NOMO-1 (cell line): Measurements from ENCODE around the gene DCST2.

ENCODE experiments used
- DNase-seq, 2 experiments: peaks; one replicate each; lab custom pipeline; 2025; ENCODE audit not compliant: unreplicated experiment in 2 of 2; lab: John Stamatoyannopoulos, UW

Gene DCST2

DNA sequence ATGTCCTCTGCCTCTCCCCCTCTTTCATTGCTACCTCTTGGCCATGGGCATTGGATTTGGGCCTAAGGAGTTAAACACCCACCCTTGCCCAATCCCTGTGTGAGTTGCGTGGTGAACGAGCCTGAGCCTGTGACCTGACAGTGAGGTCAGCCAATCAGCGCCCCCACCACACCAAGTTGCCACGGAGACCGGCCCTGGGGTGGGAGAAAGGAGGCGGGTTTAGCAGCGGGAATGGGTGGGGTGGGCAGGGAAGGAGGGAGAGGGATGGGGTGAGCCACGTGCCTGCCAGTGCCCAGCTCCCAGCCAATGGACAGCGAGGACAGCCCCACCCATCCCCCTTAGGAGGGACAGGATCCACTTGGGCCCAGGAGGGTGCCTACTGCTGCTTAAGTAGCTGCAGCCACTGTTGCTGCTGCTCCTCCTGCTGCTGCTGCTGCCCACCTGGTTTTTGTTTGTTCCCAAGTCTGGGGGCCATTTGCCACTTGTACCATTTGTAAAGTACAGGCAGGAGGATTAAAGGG is 21.5 kb downstream of the DCST2 start:
- no peak for DNase-seq

DNA sequence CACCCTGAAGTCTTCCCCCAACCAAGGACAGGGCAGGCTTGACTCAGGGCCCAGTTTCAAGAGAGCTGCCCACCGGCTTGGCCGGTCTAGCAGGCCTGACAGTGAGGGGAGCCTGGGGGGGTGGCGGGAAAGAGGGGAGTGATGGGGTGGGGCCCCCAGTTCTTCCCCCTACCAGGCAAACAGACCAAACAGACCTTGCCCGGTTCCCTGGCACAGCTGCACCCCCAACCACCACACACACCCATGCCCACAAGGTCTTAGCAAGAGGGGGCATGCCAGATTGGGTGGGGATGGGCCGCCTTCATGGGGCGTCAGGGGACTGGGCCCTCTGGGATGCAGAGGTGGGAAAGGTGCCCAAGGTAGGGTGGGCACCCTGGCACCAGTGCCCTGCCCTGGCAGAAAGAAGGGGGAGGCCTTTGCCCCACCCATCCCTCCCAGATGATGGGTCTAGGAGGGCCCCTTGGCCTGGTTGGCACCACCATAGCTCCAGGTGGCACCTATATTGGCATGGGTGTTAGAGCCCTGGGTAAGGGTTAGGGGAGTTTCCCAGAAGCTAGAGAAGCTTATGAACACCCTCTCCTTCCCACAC is 22.1 kb downstream of the DCST2 start:
- DNase-seq, result no peak

DNA sequence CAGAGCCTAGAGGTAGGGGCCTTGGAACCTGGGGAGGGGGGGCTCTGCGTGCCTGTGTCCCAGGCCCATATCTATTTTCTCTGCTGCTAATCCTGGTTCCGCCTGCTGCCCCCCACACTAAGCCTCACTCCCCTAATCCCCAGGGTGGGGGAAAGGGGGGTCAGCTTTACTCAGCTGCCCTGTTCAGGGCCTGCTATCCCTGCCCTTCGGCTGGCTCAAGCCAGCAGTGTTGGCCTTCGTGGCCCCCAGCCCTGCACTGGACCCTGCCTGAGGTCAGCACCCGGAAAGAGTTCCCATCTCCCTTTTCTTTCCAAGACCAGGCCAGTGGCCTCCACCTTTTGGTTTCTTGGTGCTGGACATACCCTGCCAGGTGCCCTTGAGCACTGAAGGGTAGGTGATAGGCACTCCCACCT is 22.6 kb downstream of the DCST2 start:
- no peak for DNase-seq

DNA sequence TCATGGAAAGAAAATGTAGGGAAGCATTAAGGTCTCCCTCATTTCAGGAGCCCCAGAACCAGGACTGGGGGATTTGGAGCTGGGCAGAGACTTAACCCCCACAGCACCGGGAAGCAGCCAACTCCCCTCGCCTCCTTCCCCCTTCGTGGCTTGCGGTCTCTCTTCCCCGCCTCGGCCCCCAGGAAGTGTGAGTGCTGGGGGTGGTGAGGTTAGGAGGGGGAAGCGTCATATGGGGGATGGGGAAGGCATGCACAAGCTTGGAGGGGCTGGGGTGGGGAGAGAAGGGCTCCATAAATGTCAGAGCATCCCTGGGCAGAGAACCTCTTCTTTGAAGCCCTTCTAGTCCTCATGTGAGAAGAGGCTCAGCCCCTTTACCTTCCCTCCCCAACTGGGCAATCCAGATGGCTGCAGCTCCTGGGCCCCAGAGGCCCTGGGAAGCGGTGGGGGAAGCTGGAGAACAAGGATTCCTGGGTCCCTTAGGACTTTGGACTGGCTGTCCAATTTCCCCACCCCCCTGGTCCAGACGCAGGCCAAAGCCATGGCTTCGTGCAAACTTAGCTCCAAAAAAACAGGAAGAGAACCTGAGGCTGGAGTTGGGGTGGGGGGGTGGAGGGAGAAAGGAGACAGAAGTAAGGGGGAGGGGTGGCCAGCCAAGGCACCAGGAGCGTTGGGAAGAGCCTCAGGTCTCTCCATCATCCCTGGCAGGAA is 23.2 kb downstream of the DCST2 start:
- DNase-seq, result no peak

DNA sequence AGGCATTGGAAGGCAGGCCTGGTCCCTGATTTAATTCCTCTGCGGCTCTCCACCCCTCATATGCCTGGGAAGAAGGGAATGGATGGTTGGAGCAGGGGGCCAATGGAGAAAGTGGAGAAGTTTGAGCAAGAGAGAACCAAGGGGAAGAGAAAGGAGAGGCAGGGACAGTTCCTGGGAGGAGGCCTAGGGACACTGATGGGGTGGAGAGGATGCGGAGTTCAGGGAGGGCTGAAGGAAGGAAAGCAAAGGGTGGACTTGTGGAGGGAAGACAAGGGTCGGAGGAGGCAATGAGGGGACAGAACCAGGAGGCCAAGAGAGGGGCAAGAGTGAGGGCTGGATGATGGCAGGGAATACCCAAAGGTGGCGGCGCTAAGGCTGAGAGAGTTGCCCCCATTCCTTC is 23.8 kb downstream of the DCST2 start:
- DNase-seq, result no peak

DNA sequence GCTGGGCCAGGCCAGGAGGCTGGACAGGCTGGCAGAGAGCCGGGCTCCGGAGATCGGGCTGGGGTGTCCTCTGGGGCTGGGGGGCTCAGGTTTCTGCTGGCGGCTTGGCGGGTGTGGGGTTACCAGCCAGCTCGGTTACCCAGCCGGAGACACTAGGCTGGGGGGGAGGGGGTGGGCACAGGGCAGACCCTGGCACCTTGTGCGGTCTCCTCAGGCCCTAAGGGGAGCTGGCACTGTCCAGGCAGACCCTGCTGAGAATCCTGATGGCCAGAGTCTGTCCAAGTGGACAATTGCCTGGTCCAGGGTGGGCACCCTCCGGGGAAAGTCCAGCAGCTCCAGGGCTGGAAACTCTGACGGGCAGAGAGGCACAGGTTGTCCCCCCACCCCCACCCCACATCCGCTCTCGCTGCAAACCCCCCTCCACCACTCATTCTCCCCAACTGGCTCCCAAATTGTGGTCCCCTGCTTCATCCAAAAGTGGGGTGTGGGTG is 24.3 kb downstream of the DCST2 start:
- DNase-seq, result no peak

DNA sequence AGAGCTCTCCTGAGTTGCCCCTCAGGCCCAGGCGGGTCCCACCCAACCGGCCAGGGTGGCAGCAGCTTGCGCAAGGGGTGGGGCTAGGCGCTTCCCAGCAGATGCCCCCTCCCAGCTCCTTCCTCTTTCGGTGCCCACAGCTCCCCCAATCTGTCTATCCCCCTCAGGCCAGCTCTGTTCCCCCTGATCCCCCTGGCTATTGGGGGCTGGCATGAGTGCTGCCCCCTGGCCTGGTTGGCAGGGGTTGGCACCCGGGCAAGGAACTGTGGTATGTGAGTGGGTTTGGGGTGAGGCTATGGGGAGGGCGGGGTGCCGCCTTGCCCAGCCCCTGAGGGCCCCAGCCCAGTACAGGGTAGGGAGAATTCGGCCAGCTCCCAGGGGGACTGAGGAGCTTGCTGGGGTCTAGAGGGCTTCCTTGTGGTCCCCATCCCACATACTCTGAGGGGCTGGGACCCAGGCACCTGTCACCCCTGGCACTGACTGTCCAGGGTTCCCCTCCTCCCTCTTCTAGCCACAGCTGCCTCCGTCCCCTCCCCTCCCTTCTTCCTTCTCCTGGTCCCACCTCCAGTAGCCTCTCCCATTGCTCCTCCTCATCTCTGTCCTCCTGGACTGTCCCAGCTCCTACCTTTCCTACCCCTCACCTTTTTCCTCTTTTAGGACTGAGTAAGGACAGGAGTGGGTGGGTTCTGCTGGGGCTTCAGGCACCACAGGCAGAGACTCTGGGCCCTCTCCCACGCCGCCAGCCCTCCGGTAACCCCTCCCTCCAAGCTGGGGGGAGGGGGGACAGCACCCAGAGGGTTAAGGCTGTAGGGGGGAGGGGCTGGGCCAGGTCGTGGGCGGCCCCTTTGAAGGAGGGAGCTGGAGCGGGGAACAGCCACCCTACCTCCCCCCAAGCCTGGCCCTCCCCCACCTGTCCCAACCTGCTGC is 25.3 kb downstream of the DCST2 start:
- peak; percentile 44 to 64 for DNase-seq

DNA sequence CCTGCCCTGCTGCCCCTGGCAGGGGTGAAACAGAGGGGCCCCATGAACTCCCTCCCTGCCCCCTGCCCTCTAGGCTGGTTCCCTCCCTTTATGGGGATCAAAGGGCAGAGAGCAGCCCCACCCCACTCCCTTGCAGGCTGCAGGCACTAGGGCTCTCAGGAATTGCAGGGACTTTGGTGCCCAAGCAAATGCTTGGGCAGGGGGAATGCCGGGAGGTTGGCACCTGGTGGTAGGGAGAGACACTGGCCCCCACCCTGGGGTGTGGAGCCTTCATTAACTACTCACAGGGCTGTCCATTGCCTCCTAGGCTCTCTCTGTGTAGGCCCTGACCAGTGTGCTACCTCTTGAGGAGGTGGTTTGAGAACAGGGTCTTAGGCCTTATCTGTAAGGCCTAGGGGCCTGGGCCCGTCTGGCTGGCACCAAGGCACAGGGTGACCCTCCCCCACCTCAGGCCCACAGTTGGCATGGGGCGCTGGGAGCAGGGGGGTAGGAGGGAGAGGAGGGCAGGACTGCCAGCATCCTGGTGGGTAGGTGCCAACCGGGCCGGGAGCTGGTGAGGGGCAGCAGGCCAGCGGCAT is 26.2 kb downstream of the DCST2 start:
- DNase-seq, result no peak

DNA sequence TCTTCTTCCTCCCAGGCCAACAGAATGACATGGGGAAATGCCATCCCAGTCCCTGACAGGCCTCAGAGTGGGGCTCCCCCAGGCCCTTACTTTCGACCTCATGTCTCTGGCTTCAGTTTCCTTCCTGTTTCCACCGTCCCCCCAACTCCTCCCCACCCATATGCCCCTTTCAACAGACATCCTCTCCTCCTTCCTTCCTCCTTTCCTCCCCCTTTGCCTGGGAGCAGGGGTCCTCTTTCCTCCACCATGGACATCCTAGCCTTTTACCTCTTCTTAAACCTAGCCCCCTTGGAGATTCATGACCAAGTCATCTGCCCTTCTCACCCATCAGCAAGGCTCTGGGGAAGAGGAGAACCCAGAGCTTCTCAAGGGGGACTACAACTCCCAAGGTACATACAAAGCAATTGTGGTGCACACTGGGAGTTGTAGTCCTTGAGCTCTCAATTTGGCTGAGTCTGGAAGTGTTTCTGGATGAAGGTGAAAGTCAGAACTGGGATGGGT is 26.9 kb downstream of the DCST2 start:
- DNase-seq, result peak; percentile 41 to 75

DNA sequence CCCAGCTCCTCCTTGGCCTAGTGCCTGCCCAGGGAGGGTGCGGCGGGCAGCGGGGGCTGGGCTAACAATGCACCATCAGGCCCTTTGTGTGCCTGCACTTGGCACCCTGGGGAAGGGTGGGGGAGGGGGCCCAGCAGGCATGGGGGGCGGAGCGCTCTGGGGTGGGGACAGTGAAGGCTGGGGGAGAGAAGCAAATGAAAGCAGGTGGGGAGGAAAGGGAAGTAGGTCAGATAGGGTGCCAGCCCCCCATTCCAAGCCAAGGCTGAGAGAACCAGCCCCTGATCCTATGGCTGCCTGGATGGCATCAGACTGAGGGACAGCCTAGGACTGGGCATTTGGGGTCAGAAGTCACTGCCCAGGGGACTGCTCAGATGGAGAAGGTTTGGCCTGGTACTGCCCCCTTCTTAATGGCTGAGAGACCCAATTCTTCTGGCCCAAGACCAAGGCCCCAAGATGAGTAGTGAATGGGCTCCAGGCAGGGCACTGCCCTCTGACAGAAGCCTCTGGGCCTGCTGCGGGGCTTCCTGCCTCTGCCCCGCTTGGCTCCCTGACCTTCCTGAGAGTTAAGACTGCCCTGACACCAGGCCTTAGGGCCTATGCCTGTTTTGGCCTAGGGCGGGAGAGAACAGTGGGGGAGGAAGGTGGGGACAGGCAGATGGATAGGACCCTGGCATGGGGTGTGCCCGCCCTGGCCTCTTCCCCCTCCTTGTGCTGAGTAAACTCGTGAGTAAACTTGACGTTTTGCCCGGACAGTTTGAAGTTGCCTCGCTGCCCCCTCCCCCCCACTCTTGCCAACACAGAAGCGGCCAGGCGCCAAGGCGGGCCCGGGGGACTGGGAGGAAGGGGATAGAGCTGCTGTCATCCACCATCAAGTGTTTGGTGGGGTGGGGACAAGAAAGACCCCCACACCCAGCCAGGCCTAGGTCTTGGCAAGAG is 28.2 kb downstream of the DCST2 start:
- no peak for DNase-seq

DNA sequence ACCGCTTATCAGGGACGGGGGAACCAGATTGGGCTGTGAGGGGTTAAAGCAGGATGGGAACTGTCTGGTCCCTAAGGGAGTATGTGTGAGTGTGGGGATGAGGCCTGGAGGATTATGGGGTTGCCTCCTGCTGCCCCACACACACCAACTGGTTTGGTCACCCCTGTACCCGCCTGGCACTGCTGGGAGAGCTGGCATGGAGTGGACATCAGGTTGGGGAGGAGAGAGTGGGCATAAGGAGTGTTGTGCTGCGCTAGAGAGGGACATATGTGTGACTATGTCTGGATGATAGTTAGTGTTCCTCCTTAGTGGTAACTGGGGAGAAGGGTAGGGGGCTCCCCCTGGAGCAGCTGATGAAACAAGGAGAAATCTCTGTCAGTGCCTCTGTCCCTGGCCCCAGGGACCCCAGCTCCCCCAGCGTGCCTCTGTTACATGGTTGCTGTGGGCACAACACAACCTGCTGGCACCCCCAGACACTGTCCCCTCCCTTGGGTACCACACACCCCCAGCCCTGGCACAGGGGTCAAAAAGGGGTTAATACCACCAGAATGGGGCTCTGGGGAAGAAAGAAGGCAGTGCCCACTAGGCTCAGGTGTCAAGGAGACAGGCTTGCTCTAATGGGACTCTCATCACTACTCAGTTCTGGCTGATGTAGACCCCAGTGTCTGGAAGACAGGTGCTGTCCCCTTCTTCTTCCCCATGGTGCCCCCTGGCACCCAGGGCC is 29.1 kb downstream of the DCST2 start:
- DNase-seq, result no peak

DNA sequence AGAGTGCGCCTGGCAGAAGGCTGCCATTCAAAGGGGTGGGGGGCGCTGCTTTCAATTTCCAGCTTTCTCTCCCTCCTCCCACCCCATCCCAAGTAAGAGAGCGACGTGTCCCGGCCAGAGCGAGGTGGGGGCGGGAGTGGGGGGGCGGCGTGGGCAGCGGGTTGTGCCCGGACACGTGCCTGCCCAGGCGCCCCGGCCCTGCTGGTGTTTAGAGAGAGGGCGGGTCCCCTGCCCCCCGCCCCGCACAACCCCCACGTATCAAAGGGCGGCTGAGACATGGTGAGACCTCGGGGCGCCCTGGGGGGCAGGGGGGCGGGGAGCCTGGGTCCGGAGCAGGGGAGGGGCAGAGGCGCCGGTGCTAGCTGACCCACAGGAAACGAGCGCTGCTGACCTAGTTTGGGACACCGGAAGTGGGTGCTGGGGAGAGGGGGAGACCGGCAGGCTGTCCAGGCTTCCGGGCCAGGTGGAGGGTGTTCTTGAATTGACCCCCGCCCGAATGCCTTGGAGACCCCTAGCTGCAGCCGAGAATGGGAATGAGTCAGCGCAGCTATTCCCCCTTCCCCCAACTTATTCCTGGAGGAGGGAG is 29.7 kb downstream of the DCST2 start:
- no peak for DNase-seq

DNA sequence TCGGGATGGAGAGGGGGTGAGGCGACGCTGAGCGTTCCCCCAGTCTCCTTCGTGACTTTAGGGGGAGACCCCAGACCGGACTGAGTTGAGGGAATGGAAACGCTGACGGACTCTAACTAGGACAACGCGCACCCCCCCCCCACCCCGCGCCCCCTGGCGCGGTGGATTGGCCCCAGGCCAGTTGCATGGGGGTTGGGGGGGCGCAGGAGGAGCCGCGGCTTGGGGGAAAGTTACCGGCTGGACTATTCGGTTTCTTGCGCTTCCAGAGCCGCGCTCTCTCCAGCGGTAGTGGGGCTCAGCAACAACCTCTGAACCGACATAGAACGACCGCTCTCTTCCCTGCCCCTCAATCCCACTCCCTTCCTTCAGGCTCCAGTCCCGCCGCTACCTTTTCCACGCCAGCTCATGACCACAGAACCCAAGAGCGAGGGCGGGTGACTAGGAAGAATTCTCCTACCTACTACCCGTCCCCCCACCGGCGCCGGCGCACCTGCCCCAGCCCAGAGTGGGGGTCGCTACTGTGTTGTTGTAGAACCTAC is 30.3 kb downstream of the DCST2 start:
- no peak for DNase-seq

DNA sequence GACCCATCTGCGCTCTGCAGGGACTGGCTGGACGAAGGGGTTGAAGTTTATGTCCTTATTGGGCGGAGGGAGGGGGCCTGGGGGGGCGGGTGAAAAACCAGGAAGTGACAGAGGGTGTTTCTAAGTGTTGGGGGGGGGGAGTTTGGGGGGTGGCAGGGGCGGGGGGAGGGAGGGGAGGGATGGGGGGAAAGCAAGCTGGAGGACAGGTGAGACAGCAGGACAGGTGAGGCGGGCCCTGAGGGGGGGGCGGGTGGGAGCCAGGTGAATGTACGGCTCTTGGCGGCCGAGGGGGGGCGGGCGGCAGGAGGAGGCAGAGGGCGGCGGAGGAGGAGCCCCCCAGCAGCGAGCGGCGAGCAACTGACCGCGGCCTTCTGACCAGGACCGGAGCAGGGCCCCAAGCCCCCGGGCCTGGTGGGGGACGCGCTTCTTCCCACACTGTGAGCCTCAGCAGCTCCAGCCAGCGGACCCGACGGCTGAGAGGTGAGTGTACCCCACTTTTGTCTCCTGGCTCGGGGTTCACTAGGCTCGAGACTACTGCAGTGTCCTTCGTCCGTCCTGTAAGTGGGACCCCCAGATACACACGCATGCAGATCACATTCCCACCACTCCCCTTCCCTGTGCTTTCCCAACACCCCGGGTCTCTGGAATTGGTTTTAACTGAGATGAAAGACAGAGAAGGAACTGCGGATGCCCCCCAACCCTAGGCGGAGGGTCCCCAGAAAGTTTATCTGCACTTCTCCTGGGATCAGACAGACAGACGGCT is 30.9 kb downstream of the DCST2 start, which contains the start of gene ZBTB7B:
TSS of gene ZBTB7B (plus strand) at position 339 of the 763 bp plus-strand sequence. CDS start 11,859 bp downstream, outside the sequence.
- peak in 1 of 2 experiments; percentile 77 for DNase-seq

DNA sequence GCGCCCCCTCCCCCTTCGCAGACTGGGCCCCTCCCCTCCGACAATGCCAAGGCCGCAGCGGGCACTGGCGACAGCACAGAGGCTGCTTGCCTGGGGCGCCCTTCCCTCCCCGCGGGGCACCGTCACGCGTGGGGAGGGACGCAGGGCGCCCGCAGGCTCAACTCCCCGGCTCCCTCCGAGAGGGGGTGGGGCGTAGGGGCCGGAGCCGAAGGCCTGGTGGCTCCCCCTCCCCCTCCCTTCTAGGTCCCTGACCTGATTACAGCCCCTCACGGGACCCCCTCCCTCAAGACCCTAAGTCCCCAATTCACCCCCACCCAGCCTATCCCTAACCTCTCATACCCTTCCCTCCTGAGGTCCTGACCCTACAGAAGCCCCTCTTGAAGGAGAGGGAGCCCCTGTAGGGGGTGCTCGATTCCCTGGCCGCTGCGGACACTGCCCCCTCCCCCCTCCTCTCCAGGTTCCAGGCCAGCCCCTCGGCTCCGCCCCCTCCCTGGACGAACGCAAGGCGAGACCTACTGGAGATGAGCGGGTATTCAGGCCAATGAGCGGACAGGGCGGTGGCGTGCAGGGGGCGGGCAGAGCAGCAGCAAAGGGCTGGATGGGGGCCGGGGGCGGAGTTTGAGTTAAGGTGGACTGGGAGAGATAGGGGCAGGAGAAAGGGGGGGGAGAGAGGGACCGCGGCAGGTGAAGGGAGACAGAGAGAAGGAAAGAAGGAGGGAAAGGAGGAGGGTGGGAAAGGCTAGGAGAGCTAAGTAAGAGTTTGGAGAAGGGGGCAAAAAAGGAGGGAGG is 31.7 kb downstream of the DCST2 start:
- DNase-seq, result peak; percentile 98 to 100

DNA sequence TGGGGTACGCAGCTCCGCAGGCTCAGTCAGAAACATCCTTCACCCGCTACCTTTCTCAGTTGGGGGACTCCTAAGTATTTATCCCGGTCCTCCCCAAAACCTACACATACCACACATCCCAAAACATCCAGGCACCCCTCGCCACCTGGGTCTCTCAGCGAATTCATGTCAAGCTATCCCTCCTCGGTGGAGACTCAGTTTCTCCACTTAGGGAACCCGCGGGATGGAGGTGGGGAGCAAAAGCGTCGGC is 32.2 kb downstream of the DCST2 start:
- DNase-seq, result no peak
